AG10803 (cell line): Measurements from ENCODE around the gene ADNP.

Experiments
- DNase-seq: peaks from one replicate; pipeline ENCODE4 v3.0.0; 2010; ENCODE audit warnings: low read depth
- H3K4me3 ChIP-seq: 2 replicates; pipeline ENCODE4 v1.5.1; 2011; ENCODE audit warnings: mild to moderate bottlenecking, low read length, control low read depth
- TF ChIP-seq, protein P1 (sequence below): conservative IDR thresholded peaks from 2 replicates; pipeline ENCODE4 v1.5.1; 2011; ENCODE audit warnings: mild to moderate bottlenecking, low read length, control low read depth, inconsistent platforms

Gene ADNP

DNA sequence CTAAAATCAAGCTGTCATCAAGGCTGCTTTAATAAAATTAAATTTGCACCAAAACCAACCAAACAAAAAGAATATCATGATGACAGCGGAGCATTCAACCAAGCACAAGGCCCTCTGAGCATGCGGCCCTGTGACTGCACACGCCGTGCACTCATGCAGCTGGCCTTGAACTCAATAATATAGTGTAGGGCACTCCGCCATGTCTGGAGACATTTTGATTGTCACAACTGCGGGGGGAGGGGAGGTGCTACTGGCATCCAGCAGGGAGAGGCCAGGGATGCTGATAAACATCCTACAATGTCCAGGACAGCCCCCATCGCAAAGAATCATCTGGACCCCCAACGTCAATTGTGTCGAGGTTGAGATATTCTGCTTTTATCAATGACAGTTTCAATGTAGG lies 37.1 kb upstream of the ADNP start:
- no peak overlapping the region for H3K4me3 ChIP-seq
- no peak for DNase-seq
- TF ChIP-seq, protein P1, sequence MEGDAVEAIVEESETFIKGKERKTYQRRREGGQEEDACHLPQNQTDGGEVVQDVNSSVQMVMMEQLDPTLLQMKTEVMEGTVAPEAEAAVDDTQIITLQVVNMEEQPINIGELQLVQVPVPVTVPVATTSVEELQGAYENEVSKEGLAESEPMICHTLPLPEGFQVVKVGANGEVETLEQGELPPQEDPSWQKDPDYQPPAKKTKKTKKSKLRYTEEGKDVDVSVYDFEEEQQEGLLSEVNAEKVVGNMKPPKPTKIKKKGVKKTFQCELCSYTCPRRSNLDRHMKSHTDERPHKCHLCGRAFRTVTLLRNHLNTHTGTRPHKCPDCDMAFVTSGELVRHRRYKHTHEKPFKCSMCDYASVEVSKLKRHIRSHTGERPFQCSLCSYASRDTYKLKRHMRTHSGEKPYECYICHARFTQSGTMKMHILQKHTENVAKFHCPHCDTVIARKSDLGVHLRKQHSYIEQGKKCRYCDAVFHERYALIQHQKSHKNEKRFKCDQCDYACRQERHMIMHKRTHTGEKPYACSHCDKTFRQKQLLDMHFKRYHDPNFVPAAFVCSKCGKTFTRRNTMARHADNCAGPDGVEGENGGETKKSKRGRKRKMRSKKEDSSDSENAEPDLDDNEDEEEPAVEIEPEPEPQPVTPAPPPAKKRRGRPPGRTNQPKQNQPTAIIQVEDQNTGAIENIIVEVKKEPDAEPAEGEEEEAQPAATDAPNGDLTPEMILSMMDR = no peak

DNA sequence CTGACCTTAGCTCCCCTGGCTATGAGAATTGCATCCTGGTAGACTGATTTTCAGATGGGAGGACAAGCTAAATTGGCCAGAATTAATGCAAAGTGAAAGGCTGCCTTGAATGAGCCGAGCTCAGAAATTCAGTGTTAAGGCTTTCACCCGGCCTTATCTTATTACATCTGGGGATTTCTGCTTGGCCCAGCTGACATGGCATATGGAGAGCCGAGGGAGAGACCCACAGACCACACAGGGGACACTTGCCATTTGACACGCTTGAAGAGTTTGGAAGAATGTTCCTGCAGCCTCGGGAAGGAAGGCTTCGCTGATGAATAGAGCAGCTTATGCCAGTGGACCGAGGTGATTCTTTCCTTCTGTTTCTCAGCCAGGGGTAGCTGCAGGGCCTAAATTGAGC lies 36.3 kb upstream of the ADNP start:
- no peak for DNase-seq
- no peak overlapping the region for H3K4me3 ChIP-seq
- TF ChIP-seq, protein P1 = no peak

DNA sequence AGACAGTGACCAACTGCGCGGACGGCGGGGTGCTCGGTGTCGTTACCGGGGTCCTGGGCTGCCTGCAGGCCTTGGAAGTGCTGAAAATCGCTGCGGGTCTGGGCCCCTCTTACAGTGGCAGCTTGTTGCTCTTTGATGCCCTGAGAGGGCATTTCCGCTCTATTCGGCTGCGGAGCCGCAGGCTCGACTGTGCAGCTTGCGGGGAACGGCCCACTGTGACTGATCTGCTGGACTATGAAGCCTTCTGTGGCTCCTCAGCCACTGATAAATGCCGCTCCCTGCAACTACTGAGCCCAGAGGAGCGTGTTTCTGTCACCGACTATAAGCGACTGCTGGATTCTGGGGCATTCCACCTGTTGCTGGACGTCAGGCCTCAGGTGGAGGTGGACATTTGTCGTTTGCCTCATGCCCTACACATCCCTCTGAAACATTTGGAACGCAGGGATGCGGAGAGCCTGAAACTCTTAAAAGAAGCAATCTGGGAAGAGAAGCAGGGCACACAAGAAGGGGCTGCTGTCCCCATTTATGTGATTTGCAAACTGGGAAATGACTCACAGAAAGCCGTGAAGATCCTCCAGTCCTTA lies 28.4 kb upstream of the ADNP start:
- TF ChIP-seq, protein P1 = no peak
- DNase-seq = no peak
- peak overlapping the region; percentile 93 for H3K4me3 ChIP-seq

GRCh38 chr20:50958615-50959542 lies 27.6 kb upstream of the ADNP start, which contains the start of gene MOCS3:
MOCS3 (plus strand) TSS chr20:50958818; CDS start chr20:50958843, 25 bp downstream.
- DNase-seq = peak; percentile 94
- peak within 1 kb of the TSS; percentile 93 for H3K4me3 ChIP-seq
- TF ChIP-seq, protein P1 = no peak; the same call in 1 of the 2 replicates

- TF ChIP-seq, protein P1 = no peak
- H3K4me3 ChIP-seq = peak within 1 kb of the TSS; percentile 93
- no peak for DNase-seq
Observed at GRCh38 chr20:50957798-50958614, 26.8 kb upstream of the ADNP start, which contains the start of gene DPM1. DPM1 (minus strand) TSS chr20:50958532; CDS start chr20:50958523, 9 bp downstream.

DNA sequence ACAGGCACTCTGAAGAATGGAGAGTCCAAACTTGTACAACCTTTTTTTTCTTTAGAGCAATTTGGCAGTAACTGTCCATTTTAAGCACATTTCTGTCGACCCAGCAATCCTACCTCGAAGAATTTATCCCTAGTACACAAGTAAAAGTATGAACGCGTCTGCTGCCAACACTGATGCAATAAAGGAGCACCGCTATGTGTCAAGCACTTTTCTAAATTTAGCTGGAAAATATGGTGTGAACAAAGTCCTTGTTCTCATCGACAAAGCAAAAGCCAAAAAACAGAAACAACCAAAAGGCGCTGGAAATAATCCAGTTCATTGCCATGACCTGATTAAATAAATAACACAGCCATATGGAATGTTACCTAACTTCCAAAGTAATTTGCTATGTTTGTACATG lies 26.0 kb upstream of the ADNP start:
- TF ChIP-seq, protein P1 = no peak
- peak; percentile 66 for DNase-seq
- H3K4me3 ChIP-seq = peak overlapping the region; percentile 93
